ENCODE results near the gene CLSTN3. TPM values are rescaled to one million over a fixed set of nuclear protein-coding genes. Genes with fewer than 3 reads are reported as not detected.

Gene CLSTN3
- total RNA-seq, 1 donor from 2014 or later: 9.2 TPM

DNA sequence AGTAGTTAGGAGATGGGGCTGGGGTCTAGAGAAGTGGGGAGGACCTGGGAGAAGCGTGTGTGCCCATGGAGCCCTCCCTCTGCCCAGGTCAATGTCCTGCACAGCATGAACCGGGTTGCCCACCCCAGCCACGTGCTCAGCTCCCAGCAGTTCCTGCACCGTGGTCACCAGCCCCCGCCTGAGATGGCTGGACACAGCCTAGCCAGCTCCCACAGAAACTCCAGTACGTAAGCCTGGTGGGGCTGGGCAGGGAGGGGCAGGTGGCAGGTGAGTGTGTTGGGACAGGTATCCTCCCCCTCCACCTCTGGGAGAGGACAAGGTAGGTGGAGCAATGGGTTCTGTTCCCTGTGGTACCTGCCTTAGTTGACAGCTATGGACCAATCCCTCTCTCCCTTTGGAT is 20.7 kb downstream of the CLSTN3 start:
- FAIRE-seq (no peak), DNase-seq (ENCODE audit: low read depth) (no peak)
- TF ChIP-seq, protein P1, sequence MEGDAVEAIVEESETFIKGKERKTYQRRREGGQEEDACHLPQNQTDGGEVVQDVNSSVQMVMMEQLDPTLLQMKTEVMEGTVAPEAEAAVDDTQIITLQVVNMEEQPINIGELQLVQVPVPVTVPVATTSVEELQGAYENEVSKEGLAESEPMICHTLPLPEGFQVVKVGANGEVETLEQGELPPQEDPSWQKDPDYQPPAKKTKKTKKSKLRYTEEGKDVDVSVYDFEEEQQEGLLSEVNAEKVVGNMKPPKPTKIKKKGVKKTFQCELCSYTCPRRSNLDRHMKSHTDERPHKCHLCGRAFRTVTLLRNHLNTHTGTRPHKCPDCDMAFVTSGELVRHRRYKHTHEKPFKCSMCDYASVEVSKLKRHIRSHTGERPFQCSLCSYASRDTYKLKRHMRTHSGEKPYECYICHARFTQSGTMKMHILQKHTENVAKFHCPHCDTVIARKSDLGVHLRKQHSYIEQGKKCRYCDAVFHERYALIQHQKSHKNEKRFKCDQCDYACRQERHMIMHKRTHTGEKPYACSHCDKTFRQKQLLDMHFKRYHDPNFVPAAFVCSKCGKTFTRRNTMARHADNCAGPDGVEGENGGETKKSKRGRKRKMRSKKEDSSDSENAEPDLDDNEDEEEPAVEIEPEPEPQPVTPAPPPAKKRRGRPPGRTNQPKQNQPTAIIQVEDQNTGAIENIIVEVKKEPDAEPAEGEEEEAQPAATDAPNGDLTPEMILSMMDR (IDR thresholded peaks at IDR 0.05; ENCODE audit: insufficient read depth, low read length, severe bottlenecking): no peak
- Histone ChIP-seq H3K4me3 (ENCODE audit: low read depth, low read length) (no peak overlapping the region), H3K27me3 (ENCODE audit: control insufficient read depth, insufficient read depth, low read length) (no peaks in the 10 kb centered on the region), H3K36me3 (ENCODE audit: control insufficient read depth, insufficient read depth, low read length) (peaks cover 11% of the 10 kb centered on the region)

DNA sequence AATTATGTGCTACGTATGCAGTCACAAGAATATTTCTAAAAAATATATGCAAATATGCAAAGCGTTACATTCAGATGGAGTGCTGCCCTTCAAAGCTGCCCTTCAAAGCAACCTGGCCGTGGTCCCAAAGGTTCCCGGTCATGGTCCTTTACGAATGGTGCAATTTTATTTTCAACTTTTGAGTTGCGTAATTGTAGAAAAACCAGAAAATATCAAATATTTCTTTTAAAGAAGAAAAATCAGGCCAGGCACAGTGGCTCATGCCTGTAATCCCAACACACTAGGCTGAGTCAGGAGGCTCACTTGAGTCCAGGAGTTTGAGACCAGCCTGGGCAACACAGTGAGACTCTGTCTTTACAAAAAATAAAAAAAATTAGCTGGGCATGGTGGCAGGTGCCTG is 21.4 kb downstream of the CLSTN3 start:
- TF ChIP-seq, protein P1 (IDR thresholded peaks at IDR 0.05; ENCODE audit: insufficient read depth, low read length, severe bottlenecking): no peak
- Histone ChIP-seq H3K36me3 (ENCODE audit: control insufficient read depth, insufficient read depth, low read length) (peaks cover 11% of the 10 kb centered on the region), H3K4me3 (ENCODE audit: low read depth, low read length) (no peak overlapping the region), H3K27me3 (ENCODE audit: control insufficient read depth, insufficient read depth, low read length) (no peaks in the 10 kb centered on the region)
- DNase-seq (ENCODE audit: low read depth) (no peak), FAIRE-seq (no peak)

DNA sequence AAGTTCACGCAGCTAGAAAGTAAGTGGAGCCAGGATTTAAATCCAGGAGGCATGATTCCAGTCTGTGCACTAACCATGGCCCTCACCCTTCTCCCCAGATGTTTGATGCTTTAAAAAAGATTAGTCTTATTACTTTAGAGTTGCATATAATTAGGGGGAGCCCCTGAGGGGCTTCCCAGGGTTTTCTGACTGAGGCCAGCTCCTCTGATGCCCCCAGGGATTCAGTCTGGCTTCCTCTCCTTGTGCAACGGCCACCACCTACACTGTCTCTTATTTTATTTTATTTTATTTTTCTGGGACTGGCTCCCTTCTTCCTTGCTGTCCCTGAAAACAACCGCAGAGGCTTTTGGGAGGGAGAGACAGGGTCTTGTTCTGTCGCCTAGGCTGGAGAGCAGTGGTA is 22.6 kb downstream of the CLSTN3 start:
- FAIRE-seq (no peak), DNase-seq (ENCODE audit: low read depth) (no peak)
- no peaks in the 10 kb centered on the region for H3K27me3 ChIP-seq (ENCODE audit: control insufficient read depth, insufficient read depth, low read length)
- H3K36me3 ChIP-seq (ENCODE audit: control insufficient read depth, insufficient read depth, low read length): peaks cover 11% of the 10 kb centered on the region
- TF ChIP-seq, protein P1 (IDR thresholded peaks at IDR 0.05; ENCODE audit: insufficient read depth, low read length, severe bottlenecking): no peak
- no peak overlapping the region for H3K4me3 ChIP-seq (ENCODE audit: low read depth, low read length)

DNA sequence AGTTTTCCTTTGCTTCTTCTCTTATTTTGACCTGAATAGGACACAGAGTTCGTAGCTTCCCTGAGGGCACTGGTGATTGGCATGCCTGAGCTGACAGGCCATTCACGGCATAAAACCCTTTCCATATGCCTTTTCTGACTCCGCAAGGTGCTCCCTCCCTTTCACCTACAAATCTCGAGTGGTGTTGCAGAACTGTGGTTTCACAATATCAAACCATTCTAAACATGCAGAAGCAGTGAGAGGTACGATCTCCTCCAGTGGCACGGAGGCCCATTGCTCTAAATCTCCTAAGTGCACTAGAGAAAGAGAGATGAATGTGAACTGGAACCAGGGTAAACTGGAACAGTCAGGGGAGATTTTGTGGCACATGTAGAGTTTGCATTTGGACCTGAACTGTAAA is 23.9 kb downstream of the CLSTN3 start:
- Histone ChIP-seq H3K27me3 (ENCODE audit: control insufficient read depth, insufficient read depth, low read length) (no peaks in the 10 kb centered on the region), H3K4me3 (ENCODE audit: low read depth, low read length) (no peak overlapping the region), H3K36me3 (ENCODE audit: control insufficient read depth, insufficient read depth, low read length) (peaks cover 11% of the 10 kb centered on the region)
- FAIRE-seq (no peak), DNase-seq (ENCODE audit: low read depth) (peak; percentile 45)
- TF ChIP-seq, protein P1 (IDR thresholded peaks at IDR 0.05; ENCODE audit: insufficient read depth, low read length, severe bottlenecking): no peak

DNA sequence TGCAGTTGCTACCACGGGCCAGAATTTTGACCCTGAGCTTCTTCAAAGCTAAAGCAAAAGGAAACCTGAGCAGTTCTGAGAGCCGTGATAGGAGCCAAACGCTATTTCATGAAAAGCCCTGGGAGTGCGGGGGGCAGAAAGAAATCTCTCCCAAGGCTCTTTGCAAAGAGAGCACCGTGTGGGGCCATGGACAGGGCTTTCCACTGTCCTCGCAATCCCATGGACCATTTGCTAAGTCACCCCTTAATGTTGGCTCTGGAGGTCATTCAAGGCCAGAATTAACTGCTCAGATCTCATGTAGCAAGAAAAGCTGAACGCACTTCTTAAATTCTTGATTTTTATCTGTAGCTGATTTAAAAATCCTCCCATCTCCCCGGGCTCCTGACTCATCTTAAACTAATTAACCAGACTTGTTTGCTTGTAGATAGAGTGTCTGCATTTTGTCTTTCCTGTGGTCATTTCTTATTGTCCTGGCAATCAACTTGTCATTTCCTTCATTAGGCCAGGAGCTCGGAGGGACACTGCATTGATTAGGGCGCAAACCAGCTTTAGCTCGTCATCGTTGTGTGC is 24.8 kb downstream of the CLSTN3 start:
- Histone ChIP-seq H3K4me3 (ENCODE audit: low read depth, low read length) (no peak overlapping the region), H3K27me3 (ENCODE audit: control insufficient read depth, insufficient read depth, low read length) (no peaks in the 10 kb centered on the region), H3K36me3 (ENCODE audit: control insufficient read depth, insufficient read depth, low read length) (peaks cover 4% of the 10 kb centered on the region)
- FAIRE-seq: no peak
- DNase-seq (ENCODE audit: low read depth): peak; percentile 25
- TF ChIP-seq, protein P1 (IDR thresholded peaks at IDR 0.05; ENCODE audit: insufficient read depth, low read length, severe bottlenecking): no peak

DNA sequence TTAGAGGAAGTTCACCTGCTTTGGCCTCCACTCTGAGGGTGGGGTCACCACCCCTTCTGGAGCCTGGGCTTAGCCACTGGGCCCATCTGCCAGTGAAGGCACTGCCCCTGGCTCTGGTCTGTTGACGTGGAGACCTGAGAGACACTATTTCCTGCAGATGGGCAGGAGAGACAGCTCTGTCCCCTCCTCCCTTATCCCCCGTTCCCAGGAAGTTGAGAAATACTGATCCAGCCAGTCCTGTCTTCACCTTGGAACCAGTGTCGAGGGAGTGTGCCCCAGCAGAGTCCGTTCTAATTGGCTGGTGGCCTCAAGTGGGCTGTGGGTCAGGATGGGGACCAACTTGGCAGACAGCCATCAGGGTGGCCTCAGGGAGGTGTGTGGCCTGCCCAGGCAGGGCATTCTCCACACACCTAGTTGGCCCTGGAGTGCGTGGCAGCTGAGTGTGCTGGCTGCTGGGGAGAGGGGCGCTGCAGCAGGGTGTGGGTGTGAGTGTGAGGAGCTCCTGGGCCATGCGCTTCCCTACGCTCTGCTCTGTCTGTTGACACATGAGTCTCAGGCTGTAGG is 25.4 kb downstream of the CLSTN3 start:
- DNase-seq (ENCODE audit: low read depth) (peak; percentile 83), FAIRE-seq (no peak)
- Histone ChIP-seq H3K36me3 (ENCODE audit: control insufficient read depth, insufficient read depth, low read length) (peaks cover 4% of the 10 kb centered on the region), H3K4me3 (ENCODE audit: low read depth, low read length) (no peak overlapping the region), H3K27me3 (ENCODE audit: control insufficient read depth, insufficient read depth, low read length) (no peaks in the 10 kb centered on the region)
- TF ChIP-seq, protein P1 (IDR thresholded peaks at IDR 0.05; ENCODE audit: insufficient read depth, low read length, severe bottlenecking): no peak
